ENCODE measurements around the gene RERE. TPM values are rescaled to one million over a fixed set of nuclear protein-coding genes. Genes with fewer than 3 reads are reported as not detected.

RERE gene
- total and polyA plus RNA-seq, 7 donors, result 38.8 to 308 (median 99.7) TPM

DNA sequence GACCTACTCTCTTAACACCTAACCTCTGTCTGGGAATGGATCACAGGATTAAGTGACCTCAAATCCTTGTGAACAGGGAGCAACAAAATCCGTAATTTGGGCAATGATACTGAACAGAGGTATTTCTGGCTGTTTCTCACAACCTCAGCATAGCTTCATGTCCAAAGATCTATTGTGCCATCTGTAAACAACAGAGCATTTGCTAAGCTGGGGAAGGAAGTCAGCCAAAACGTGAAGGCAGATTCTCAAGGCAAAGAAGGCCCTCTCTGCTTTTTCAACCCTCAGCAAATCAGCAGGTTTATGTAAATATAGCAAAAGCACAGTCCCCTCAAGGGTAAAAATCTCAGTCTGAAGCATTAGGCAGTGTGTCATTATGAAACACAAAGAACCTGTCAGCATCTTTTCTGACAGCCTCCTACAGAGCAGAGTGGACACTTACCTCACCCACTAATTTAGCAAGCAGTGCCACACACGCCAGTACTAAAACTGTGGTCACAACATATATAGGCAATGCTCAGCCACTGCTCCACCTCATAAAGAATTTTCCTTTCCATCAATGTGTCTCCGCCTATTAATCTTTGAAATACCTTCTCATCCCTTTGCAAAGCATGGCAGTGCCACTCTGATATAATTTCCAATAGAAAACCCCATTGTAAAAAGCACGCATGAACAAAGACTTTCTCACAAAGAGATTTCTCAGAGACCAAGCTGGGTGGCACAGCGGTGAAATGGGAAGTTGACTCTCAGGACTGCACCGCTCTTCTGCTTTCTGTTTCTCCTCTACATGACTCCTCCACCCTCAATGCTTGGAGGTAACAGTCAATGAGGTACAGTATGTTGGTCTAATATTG is 188.0 kb downstream of the RERE start:
- no peak for DNase-seq
- peak in 3 of 4 donors; percentile 63 to 77 (median 75) for ATAC-seq
- Histone ChIP-seq H3K4me1 (peaks cover 41% of the 10 kb centered on the region), H3K36me3 (ENCODE audit: insufficient read depth in 1 of 2, low read depth in 1 of 2) (no peaks in the 10 kb centered on the region), H3K9me3 (no peaks in the 10 kb centered on the region), H3K27me3 (ENCODE audit: insufficient read depth in 3 of 3, low read length in 2 of 3) (no peaks in the 10 kb centered on the region), H3K27ac (no peak overlapping the region), H3K4me3 (no peak overlapping the region)
- TF ChIP-seq, protein P1, sequence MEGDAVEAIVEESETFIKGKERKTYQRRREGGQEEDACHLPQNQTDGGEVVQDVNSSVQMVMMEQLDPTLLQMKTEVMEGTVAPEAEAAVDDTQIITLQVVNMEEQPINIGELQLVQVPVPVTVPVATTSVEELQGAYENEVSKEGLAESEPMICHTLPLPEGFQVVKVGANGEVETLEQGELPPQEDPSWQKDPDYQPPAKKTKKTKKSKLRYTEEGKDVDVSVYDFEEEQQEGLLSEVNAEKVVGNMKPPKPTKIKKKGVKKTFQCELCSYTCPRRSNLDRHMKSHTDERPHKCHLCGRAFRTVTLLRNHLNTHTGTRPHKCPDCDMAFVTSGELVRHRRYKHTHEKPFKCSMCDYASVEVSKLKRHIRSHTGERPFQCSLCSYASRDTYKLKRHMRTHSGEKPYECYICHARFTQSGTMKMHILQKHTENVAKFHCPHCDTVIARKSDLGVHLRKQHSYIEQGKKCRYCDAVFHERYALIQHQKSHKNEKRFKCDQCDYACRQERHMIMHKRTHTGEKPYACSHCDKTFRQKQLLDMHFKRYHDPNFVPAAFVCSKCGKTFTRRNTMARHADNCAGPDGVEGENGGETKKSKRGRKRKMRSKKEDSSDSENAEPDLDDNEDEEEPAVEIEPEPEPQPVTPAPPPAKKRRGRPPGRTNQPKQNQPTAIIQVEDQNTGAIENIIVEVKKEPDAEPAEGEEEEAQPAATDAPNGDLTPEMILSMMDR (IDR thresholded peaks at IDR 0.05), result no peak
- intact Hi-C loops (cut with DNase I), result no loop called here
- 69 to 76% (median 69%) methylated on average over 7 of the region's 7 CpGs for WGBS, 3 donors

DNA sequence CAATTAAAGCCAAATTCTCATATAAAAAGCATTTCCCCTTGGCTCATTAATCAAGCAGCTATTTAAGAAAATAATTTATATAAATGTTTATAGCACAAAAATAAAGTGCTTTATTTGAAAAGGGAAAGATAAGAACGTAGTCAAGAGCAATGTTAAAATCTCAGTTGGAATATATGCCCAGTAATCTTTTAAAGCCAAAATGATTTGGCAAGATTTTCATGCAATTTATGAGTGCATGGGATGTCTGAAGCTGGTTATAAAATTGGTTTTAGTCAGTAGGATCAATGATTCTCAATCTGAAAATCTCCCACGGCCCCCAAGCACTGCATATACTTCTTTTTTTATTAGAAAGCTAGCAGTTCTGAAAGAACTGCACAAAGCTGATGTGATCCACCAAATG is 188.8 kb downstream of the RERE start:
- intact Hi-C loops (cut with DNase I), result no loop called here
- TF ChIP-seq, protein P1 (IDR thresholded peaks at IDR 0.05), result no peak
- ATAC-seq (no peak), DNase-seq (no peak)
- no peaks in the 10 kb centered on the region for H3K36me3 ChIP-seq (ENCODE audit: insufficient read depth in 1 of 2, low read depth in 1 of 2)
- WGBS, 3 donors, result 62 to 73% (median 63%) methylated on average over 2 of the region's 2 CpGs
- H3K4me1 ChIP-seq, result peaks cover 41% of the 10 kb centered on the region
- H3K27ac ChIP-seq, result no peak overlapping the region
- H3K27me3 ChIP-seq (ENCODE audit: insufficient read depth in 3 of 3, low read length in 2 of 3), result no peaks in the 10 kb centered on the region
- H3K9me3 ChIP-seq, result no peaks in the 10 kb centered on the region
- H3K4me3 ChIP-seq, result no peak overlapping the region

DNA sequence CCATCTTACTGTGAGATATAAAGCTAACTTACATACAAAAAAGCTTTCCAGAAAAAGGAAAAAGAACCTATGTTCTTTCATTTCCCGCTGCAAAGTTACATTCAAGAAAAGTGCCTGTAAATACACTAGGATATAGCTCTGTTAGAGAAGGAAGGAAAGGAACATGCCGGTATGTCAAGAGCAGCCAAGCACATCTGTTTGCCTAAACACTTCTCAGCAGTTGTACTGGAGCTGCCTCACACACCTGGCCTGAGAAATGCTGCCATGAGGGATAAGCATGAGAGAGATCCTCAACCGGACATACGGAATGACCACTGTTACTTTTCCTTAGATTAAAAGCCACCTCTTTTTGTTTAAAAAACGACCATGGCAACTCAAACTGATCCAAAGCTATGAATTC is 189.7 kb downstream of the RERE start:
- no peak for DNase-seq
- no peak for ATAC-seq
- Histone ChIP-seq H3K9me3 (no peaks in the 10 kb centered on the region), H3K27ac (no peak overlapping the region), H3K4me1 (peaks cover 41% of the 10 kb centered on the region), H3K27me3 (ENCODE audit: insufficient read depth in 3 of 3, low read length in 2 of 3) (no peaks in the 10 kb centered on the region), H3K4me3 (no peak overlapping the region), H3K36me3 (ENCODE audit: insufficient read depth in 1 of 2, low read depth in 1 of 2) (no peaks in the 10 kb centered on the region)
- intact Hi-C loops (cut with DNase I), result no loop called here
- TF ChIP-seq, protein P1 (IDR thresholded peaks at IDR 0.05), result no peak
- 78 to 82% (median 82%) methylated on average over 5 of the region's 5 CpGs for WGBS, 3 donors

DNA sequence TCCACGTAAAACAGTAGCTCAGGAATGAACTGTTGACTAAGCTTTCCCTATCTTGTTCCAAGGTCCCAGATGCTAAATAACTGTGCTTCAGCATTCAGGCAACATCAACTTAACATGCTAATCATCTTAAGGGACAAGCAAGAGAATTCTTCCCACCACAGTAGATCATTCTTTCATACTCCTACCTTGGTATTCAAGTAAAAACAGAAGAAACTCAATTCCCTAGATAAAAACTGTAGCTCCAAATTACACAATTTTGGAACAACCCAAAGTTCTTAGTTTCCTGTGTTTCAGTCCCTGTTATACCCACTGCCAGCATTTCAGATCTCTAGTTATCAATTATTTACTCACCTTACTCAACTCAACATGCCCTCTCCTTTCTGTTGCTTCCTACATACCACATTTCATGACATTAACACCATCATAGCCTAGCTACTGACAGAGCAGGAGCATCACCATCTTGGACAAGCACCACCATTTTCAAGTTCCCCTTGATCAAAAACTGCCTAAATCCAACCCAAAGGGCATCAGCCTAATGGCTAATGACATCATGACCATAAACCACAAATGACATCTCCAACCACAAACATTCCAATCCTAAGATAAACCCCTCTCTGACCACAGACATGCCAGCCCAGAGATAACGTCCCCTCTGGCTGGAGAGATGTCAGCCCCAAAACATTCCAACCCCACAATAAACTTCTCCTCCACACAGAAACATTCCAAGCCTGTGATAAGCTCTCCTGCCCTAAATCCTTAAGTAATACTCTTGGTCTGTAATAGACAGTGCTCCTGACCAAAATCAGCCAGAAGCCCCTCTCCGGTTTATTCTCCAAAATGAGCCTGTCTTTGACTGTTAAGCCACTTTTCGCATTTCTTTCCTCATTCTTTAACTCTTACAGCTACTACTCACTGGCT is 191.2 kb downstream of the RERE start:
- no peaks in the 10 kb centered on the region for H3K36me3 ChIP-seq (ENCODE audit: insufficient read depth in 1 of 2, low read depth in 1 of 2)
- no peaks in the 10 kb centered on the region for H3K9me3 ChIP-seq
- intact Hi-C loops (cut with DNase I), result no loop called here
- WGBS, 3 donors, result 77% methylated on average over 4 of the region's 4 CpGs
- DNase-seq, result no peak
- no peaks in the 10 kb centered on the region for H3K27me3 ChIP-seq (ENCODE audit: insufficient read depth in 3 of 3, low read length in 2 of 3)
- ATAC-seq, result no peak
- TF ChIP-seq, protein P1 (IDR thresholded peaks at IDR 0.05), result no peak
- no peak overlapping the region for H3K27ac ChIP-seq
- peaks cover 36% of the 10 kb centered on the region for H3K4me1 ChIP-seq
- H3K4me3 ChIP-seq, result no peak overlapping the region
